Measurements from ENCODE around the gene OR1L8.

Gene OR1L8

GRCh38 chr9:122579874-122580273, 3.3 kb downstream of the OR1L8 start:
- in situ Hi-C loops (cut with MboI; ENCODE audit: low pct_unique_long_range_greater_than_20kb, low sequenced_read_pairs, unreplicated experiment) = no loop called here
- TF ChIP-seq, protein P1, sequence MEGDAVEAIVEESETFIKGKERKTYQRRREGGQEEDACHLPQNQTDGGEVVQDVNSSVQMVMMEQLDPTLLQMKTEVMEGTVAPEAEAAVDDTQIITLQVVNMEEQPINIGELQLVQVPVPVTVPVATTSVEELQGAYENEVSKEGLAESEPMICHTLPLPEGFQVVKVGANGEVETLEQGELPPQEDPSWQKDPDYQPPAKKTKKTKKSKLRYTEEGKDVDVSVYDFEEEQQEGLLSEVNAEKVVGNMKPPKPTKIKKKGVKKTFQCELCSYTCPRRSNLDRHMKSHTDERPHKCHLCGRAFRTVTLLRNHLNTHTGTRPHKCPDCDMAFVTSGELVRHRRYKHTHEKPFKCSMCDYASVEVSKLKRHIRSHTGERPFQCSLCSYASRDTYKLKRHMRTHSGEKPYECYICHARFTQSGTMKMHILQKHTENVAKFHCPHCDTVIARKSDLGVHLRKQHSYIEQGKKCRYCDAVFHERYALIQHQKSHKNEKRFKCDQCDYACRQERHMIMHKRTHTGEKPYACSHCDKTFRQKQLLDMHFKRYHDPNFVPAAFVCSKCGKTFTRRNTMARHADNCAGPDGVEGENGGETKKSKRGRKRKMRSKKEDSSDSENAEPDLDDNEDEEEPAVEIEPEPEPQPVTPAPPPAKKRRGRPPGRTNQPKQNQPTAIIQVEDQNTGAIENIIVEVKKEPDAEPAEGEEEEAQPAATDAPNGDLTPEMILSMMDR (IDR thresholded peaks at IDR 0.05; ENCODE audit: extremely low read depth, insufficient read depth, missing control alignments) = no peak
- no peak for DNase-seq (ENCODE audit: low spot score)

DNA sequence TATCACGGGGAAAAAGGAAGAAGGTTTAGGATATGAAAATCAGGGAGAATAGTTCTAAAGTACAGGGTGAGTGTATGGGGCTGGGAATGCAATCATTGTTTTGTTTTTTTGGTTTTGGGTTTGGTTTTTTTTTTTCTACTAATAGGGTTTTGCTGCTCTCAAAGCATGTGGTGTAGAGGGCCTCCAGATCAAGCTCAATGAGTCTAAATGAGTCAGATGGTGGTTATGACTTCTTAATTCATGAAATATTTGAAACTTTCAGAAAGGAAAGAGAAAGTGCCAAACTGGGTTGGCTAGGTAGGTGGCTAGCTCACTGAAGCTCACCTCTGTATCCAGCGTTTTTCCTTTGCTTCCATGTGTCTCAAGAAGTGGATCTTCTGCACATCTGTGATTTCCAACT, 10.7 kb downstream of the OR1L8 start:
- DNase-seq (ENCODE audit: low spot score) = no peak
- in situ Hi-C loops (cut with MboI; ENCODE audit: low pct_unique_long_range_greater_than_20kb, low sequenced_read_pairs, unreplicated experiment) = no loop called here

GRCh38 chr9:122567901-122568300, 15.3 kb downstream of the OR1L8 start:
- TF ChIP-seq, protein P1 (IDR thresholded peaks at IDR 0.05; ENCODE audit: extremely low read depth, insufficient read depth, missing control alignments) = no peak
- in situ Hi-C loops (cut with MboI; ENCODE audit: low pct_unique_long_range_greater_than_20kb, low sequenced_read_pairs, unreplicated experiment) = no loop called here
- no peak for DNase-seq (ENCODE audit: low spot score)

More for the DNA sequence above, 10.7 kb downstream of the OR1L8 start:
- TF ChIP-seq, protein P1 (IDR thresholded peaks at IDR 0.05; ENCODE audit: extremely low read depth, insufficient read depth, missing control alignments) = no peak

DNA sequence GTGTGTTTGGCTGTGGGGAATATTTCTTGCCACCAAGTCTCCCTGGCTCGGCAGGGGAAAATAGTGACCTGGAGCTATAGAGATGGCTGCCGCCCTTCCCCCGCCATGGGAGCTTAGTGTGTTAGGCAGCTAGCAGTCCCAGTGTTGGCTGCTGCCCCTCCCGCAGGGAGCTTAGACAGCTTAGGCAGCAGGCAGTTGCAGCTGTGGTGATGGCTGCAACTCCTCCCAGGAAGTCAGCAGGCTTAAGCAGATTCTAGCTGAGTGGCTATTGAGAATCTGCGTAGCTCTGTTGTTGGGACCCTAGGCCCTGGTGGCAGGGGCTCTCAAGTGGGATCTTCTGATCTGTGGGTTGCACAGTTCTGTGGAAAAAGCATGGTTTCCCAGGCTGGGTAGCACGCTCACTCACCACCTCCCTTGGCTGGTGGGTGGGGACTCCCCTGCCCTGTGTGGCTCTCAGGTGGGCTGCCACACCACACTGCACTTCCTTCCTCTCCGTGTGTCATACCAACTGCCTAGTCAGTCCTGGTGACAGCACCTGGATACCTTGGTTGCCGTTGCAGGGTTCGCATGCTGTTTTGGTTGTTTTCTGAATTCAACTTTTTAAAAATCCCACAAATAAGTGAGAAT, 20.9 kb downstream of the OR1L8 start:
- DNase-seq (ENCODE audit: low spot score) = no peak
- TF ChIP-seq, protein P1 (IDR thresholded peaks at IDR 0.05; ENCODE audit: extremely low read depth, insufficient read depth, missing control alignments) = no peak
- in situ Hi-C loops (cut with MboI; ENCODE audit: low pct_unique_long_range_greater_than_20kb, low sequenced_read_pairs, unreplicated experiment) = no loop called here

DNA sequence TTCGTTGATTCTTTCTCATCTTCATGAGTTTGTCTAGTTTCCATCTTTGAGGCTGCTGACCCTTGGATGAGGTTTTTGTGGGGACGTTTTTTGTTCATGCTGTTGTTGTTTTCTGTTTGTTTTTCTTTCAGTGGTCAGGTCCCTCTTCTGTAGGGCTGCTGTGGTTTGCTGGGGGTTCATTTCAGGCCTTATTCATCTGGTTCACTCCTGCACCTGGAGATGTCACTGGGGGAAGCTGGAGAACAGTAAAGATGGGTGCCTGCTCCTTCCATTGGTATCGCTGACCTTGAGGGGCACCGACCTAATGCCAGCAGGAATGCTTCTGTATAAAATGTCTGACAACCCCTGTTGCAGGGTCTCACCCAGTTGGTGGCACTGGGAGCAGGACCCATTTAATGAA, 21.7 kb downstream of the OR1L8 start:
- DNase-seq (ENCODE audit: low spot score) = no peak
- in situ Hi-C loops (cut with MboI; ENCODE audit: low pct_unique_long_range_greater_than_20kb, low sequenced_read_pairs, unreplicated experiment) = no loop called here
- TF ChIP-seq, protein P1 (IDR thresholded peaks at IDR 0.05; ENCODE audit: extremely low read depth, insufficient read depth, missing control alignments) = no peak

DNA sequence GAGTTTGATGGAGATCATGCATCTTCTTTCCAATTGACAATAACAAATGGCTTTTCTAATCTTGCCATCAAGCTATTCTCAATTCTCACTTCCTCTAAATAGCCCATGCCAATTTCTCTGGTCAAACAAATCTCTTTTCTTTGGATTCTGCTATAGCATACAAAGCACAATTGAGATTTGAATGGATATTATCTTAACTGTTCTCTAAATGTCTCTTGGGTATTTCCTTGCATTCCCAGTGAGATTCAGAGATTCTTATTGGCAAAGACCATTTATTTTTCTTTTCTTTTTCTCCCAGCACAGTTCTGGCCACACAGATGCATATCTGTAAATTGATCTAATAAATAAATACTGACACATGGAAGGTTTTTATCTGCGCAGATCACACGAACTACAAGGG, 30.4 kb downstream of the OR1L8 start, which contains the start of gene OR1N2:
TSS of gene OR1N2 (plus strand) at position 301 of the 400 bp plus-strand sequence. CDS start 100 bp downstream, outside the sequence.
- in situ Hi-C loops (cut with MboI; ENCODE audit: low pct_unique_long_range_greater_than_20kb, low sequenced_read_pairs, unreplicated experiment) = no loop called here
- no peak for DNase-seq (ENCODE audit: low spot score)
- TF ChIP-seq, protein P1 (IDR thresholded peaks at IDR 0.05; ENCODE audit: extremely low read depth, insufficient read depth, missing control alignments) = no peak

All from GM13977 (cell line).